OCI-LY3 (cell line): ENCODE results near the gene MED29.

Experiments
- EZH2phosphoT487 ChIP-seq: fragments of 200-600 bp; shearing (Covaris generic); IDR thresholded peaks from 2 replicates; pipeline ENCODE4 v1.6.1; 2018; ENCODE audit warnings: antibody characterized with exemption, mixed run types, low read depth
- TF ChIP-seq, protein P1 (sequence below): fragments of 200-600, 300-600 bp; sonication (generic); IDR thresholded peaks from 2 replicates; pipeline ENCODE4 v1.5.1; 2014; ENCODE audit warnings: antibody characterized with exemption, low read length, low read depth

- TF ChIP-seq, protein P1, sequence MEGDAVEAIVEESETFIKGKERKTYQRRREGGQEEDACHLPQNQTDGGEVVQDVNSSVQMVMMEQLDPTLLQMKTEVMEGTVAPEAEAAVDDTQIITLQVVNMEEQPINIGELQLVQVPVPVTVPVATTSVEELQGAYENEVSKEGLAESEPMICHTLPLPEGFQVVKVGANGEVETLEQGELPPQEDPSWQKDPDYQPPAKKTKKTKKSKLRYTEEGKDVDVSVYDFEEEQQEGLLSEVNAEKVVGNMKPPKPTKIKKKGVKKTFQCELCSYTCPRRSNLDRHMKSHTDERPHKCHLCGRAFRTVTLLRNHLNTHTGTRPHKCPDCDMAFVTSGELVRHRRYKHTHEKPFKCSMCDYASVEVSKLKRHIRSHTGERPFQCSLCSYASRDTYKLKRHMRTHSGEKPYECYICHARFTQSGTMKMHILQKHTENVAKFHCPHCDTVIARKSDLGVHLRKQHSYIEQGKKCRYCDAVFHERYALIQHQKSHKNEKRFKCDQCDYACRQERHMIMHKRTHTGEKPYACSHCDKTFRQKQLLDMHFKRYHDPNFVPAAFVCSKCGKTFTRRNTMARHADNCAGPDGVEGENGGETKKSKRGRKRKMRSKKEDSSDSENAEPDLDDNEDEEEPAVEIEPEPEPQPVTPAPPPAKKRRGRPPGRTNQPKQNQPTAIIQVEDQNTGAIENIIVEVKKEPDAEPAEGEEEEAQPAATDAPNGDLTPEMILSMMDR, result no peak; the same call in 1 of the 2 replicates
- no peak for TF ChIP-seq EZH2phosphoT487
Measured at GRCh38 chr19:39390751-39391437, at the start of gene MED29, which contains the start of gene PAF1.
